HEK293 (cell line): ENCODE data around the gene DAO.
A peak's percentile ranks its signal among the peaks of the same experiment; 100 is the strongest.

ENCODE experiments used
- CTCF ChIA-PET: fragments of 350-600 bp; formaldehyde crosslinking; extraction: SDS; loops from one replicate; lab custom pipeline; 2021; ENCODE audit warnings: antibody characterized with exemption; lab: Yijun Ruan, JAX
- POLR2A ChIA-PET: fragments of 300-600 bp; formaldehyde crosslinking; extraction: SDS; loops from one replicate; lab custom pipeline; 2020; ENCODE audit warnings: antibody characterized with exemption, inconsistent platforms; lab: Yijun Ruan, JAX
- H3K27ac ChIP-seq: fragments of 200-500 bp; sonication (Bioruptor generic); 2 replicates; pipeline ENCODE4 v1.5.1; 2014; ENCODE audit warnings: low read depth, low read length, control low read depth, inconsistent platforms; ENCODE audit errors: extremely low read depth
- H3K36me3 ChIP-seq, 2 experiments: fragments of 200-500 bp in 1 of 2; sonication (Bioruptor generic) in 1 of 2; 1 replicate in 1 of 2; 2 replicates in 1 of 2; pipeline ENCODE4 v1.5.1; 2014 to 2017; ENCODE audit warnings: inconsistent platforms in 2 of 2, low read length in 2 of 2; ENCODE audit not compliant: control insufficient read depth in 2 of 2, insufficient read depth in 1 of 2
- H3K4me1 ChIP-seq: fragments of 200-500 bp; sonication (Bioruptor generic); 2 replicates; pipeline ENCODE4 v1.5.1; 2014; ENCODE audit warnings: mild to moderate bottlenecking, low read length, inconsistent platforms; ENCODE audit not compliant: control insufficient read depth, insufficient read depth
- H3K4me3 ChIP-seq: 2 replicates; pipeline ENCODE4 v1.5.1; 2011; ENCODE audit warnings: low read depth, mild to moderate bottlenecking, control low read depth, low read length, moderate library complexity
- H3K9me3 ChIP-seq: fragments of 200-500 bp; sonication (Bioruptor generic); 2 replicates; pipeline ENCODE4 v1.5.1; 2014; ENCODE audit warnings: low read depth, low read length, inconsistent platforms; ENCODE audit not compliant: control insufficient read depth, insufficient read depth
- BCL11B ChIP-seq: fragments of 450-650 bp; formaldehyde crosslinking; IDR thresholded peaks from 2 replicates; pipeline ENCODE4 v1.5.1; 2016; ENCODE audit warnings: low read depth, missing biosample characterization, missing genetic modification characterization
- KLF1 ChIP-seq: fragments of 450-650 bp; formaldehyde crosslinking; IDR thresholded peaks from 2 replicates; pipeline ENCODE4 v1.5.1; 2016; ENCODE audit warnings: missing biosample characterization, missing genetic modification characterization
- KLF9 ChIP-seq: fragments of 450-650 bp; formaldehyde crosslinking; IDR thresholded peaks from 2 replicates; pipeline ENCODE4 v1.5.1; 2016; ENCODE audit warnings: missing biosample characterization, missing genetic modification characterization, low read depth
- MZF1 ChIP-seq: fragments of 450-650 bp; formaldehyde crosslinking; IDR thresholded peaks from 2 replicates; pipeline ENCODE4 v1.5.1; 2017; ENCODE audit warnings: missing biosample characterization, missing genetic modification characterization, borderline replicate concordance
- PATZ1 ChIP-seq: fragments of 450-650 bp; formaldehyde crosslinking; IDR thresholded peaks from 2 replicates; pipeline ENCODE4 v1.5.1; 2016; ENCODE audit warnings: missing biosample characterization, missing genetic modification characterization
- REST ChIP-seq: fragments of 450-650 bp; formaldehyde crosslinking; IDR thresholded peaks from 2 replicates; pipeline ENCODE4 v1.5.1; 2016; ENCODE audit warnings: missing biosample characterization, missing genetic modification characterization
- SCRT2 ChIP-seq: fragments of 450-650 bp; formaldehyde crosslinking; IDR thresholded peaks from 2 replicates; pipeline ENCODE4 v1.5.1; 2016; ENCODE audit warnings: missing biosample characterization, missing genetic modification characterization
- TCF7L2 ChIP-seq: IDR thresholded peaks from 2 replicates; pipeline ENCODE4 v1.6.1; 2011; ENCODE audit warnings: low read depth, mild to moderate bottlenecking, inconsistent platforms, low read length, moderate library complexity, borderline replicate concordance
- ZBTB26 ChIP-seq: fragments of 450-650 bp; formaldehyde crosslinking; optimal IDR thresholded peaks from 2 replicates; pipeline ENCODE3; 2016; ENCODE audit warnings: missing biosample characterization, mild to moderate bottlenecking, missing genetic modification characterization
- ZBTB7A ChIP-seq: fragments of 450-650 bp; formaldehyde crosslinking; IDR thresholded peaks from 2 replicates; pipeline ENCODE4 v1.5.1; 2016; ENCODE audit warnings: low read depth, missing biosample characterization, missing genetic modification characterization
- ZNF140 ChIP-seq: fragments of 450-650 bp; formaldehyde crosslinking; IDR thresholded peaks from 2 replicates; pipeline ENCODE4 v1.5.1; 2016; ENCODE audit warnings: missing biosample characterization, missing genetic modification characterization
- ZNF157 ChIP-seq: fragments of 450-650 bp; formaldehyde crosslinking; IDR thresholded peaks from 2 replicates; pipeline ENCODE4 v1.5.1; 2016; ENCODE audit warnings: missing biosample characterization, missing genetic modification characterization
- ZNF280C ChIP-seq: fragments of 450-650 bp; formaldehyde crosslinking; IDR thresholded peaks from 2 replicates; pipeline ENCODE4 v1.5.1; 2016; ENCODE audit warnings: missing biosample characterization, missing genetic modification characterization
- ZNF48 ChIP-seq: fragments of 450-650 bp; formaldehyde crosslinking; IDR thresholded peaks from 2 replicates; pipeline ENCODE4 v1.5.1; 2016; ENCODE audit warnings: missing biosample characterization, missing genetic modification characterization
- ZNF529 ChIP-seq: fragments of 450-650 bp; formaldehyde crosslinking; IDR thresholded peaks from 2 replicates; pipeline ENCODE4 v1.5.1; 2017; ENCODE audit warnings: missing genetic modification characterization, missing biosample characterization; ENCODE audit not compliant: insufficient replicate concordance
- ZNF561 ChIP-seq: fragments of 450-650 bp; IDR thresholded peaks from 2 replicates; pipeline ENCODE4 v1.5.1; 2018; ENCODE audit warnings: missing biosample characterization, missing genetic modification characterization, borderline replicate concordance
- ZNF645 ChIP-seq: fragments of 450-650 bp; formaldehyde crosslinking; IDR thresholded peaks from 2 replicates; pipeline ENCODE4; 2016; ENCODE audit warnings: missing biosample characterization, missing genetic modification characterization
- ZSCAN23 ChIP-seq: fragments of 450-650 bp; formaldehyde crosslinking; IDR thresholded peaks from 2 replicates; pipeline ENCODE4 v1.5.1; 2016; ENCODE audit warnings: missing biosample characterization, missing genetic modification characterization
- ZSCAN4 ChIP-seq: fragments of 450-650 bp; formaldehyde crosslinking; IDR thresholded peaks from 2 replicates; pipeline ENCODE4 v1.5.1; 2017; ENCODE audit warnings: missing biosample characterization, missing genetic modification characterization

The DAO gene

GRCh38 chr12:108895220-108895802 is 15.4 kb downstream of the DAO start:
- Histone ChIP-seq H3K4me3 (no peak overlapping the region), H3K36me3 (no peaks in the 10 kb centered on the region), H3K9me3 (no peaks in the 10 kb centered on the region), H3K4me1 (no peaks in the 10 kb centered on the region), H3K27ac (no peak overlapping the region)
- ChIA-PET CTCF (no interaction called here), POLR2A (no interaction called here)
- TF ChIP-seq ZBTB26 (tag by site-specific recombination) (peak; percentile 17), ZNF280C (tag by site-specific recombination) (0 out of 2 replicates have a peak, but pooled peaks have one; percentile 19), ZNF645 (no peak), ZSCAN4 (tag by site-specific recombination) (peak; percentile 97)

- H3K9me3 ChIP-seq = no peaks in the 10 kb centered on the region
- H3K4me3 ChIP-seq = no peak overlapping the region
- no peak overlapping the region for H3K27ac ChIP-seq
- ChIA-PET POLR2A (no interaction called here), CTCF (interaction anchor here (0.7 to 0.9 kb wide), 3 partner anchors 13 to 1567 kb away, joined by 4 to 6 read pairs (median 4); no protein-coding TSS in a partner anchor)
- TF ChIP-seq ZSCAN23 = no peak
- TF ChIP-seq ZNF48 (tag by site-specific recombination) = no peak
- TF ChIP-seq ZNF140 = no peak
- TF ChIP-seq BCL11B (tag by site-specific recombination) = no peak
- no peak for TF ChIP-seq PATZ1 (tag by site-specific recombination)
- no peak for TF ChIP-seq SCRT2 (tag by site-specific recombination)
- TF ChIP-seq ZNF157 (tag by site-specific recombination) = no peak
- TF ChIP-seq ZBTB26 (tag by site-specific recombination) = no peak
- TF ChIP-seq KLF9 (tag by site-specific recombination) = no peak
- TF ChIP-seq MZF1 (tag by site-specific recombination) = no peak
- no peak for TF ChIP-seq ZNF561
- TF ChIP-seq KLF1 (tag by site-specific recombination) = no peak
- TF ChIP-seq TCF7L2 = no peak
- TF ChIP-seq REST (tag by site-specific recombination) = no peak
- no peak for TF ChIP-seq ZNF529
- TF ChIP-seq ZBTB7A (tag by site-specific recombination) = no peak
- no peaks in the 10 kb centered on the region for H3K36me3 ChIP-seq
- no peaks in the 10 kb centered on the region for H3K4me1 ChIP-seq
These were observed 16.4 kb downstream of the DAO start for GRCh38 chr12:108896336-108896735.
